SU-DHL-6 (cell line): ENCODE measurements around the gene SESTD1.

Experiments used
- EZH2phosphoT487 ChIP-seq: fragments of 200-600 bp; sonication (generic), shearing (Covaris generic); conservative IDR thresholded peaks from 2 replicates; pipeline ENCODE4 v1.6.1; 2018; ENCODE audit warnings: mild to moderate bottlenecking, antibody characterized with exemption, low read length, moderate library complexity, mixed read lengths
- TF ChIP-seq, protein P1 (sequence below): fragments of 200-600 bp; sonication (generic); IDR thresholded peaks from one replicate; pipeline ENCODE4 v1.5.1; 2017; ENCODE audit warnings: antibody characterized with exemption, mild to moderate bottlenecking, low read length, moderate library complexity; ENCODE audit not compliant: insufficient read depth, poor library complexity, severe bottlenecking

DNA sequence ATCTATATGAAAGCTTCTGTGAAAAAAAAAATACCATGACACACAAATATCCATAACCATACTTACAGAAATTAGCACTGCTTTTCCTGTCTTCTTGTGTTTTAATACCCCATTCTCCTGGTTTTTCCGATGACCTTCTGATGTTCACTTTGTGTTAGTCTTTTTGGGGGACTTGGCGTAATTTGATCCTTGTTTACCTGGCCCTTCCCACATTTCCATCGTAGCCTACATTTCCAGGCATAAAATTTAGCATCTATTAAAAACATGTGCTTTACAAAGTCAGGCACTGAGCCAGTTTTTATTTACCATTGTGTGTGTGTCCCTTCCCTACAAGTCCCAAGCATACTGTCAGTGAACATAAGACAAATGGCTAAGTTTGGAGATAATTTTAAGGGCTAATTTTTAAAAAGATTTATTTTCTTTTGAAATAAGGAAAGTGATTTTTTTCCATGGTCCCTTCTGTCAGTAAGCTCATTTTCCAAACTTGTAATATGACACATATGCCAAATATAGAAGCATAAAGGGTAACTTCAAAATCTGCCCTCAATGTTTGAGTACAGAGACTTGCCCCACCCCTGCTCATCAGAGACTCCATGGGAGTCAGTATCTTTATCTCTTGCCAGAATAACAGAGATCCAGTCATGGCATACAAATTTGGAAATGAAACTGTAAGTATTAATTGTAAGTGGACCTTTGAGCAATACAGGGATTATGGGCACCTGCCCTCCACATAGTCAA, 27.3 kb downstream of the SESTD1 start:
- TF ChIP-seq, protein P1, sequence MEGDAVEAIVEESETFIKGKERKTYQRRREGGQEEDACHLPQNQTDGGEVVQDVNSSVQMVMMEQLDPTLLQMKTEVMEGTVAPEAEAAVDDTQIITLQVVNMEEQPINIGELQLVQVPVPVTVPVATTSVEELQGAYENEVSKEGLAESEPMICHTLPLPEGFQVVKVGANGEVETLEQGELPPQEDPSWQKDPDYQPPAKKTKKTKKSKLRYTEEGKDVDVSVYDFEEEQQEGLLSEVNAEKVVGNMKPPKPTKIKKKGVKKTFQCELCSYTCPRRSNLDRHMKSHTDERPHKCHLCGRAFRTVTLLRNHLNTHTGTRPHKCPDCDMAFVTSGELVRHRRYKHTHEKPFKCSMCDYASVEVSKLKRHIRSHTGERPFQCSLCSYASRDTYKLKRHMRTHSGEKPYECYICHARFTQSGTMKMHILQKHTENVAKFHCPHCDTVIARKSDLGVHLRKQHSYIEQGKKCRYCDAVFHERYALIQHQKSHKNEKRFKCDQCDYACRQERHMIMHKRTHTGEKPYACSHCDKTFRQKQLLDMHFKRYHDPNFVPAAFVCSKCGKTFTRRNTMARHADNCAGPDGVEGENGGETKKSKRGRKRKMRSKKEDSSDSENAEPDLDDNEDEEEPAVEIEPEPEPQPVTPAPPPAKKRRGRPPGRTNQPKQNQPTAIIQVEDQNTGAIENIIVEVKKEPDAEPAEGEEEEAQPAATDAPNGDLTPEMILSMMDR = no peak
- no peak for TF ChIP-seq EZH2phosphoT487
